K562 (cell line): ENCODE measurements around the gene ZNF335. TPM values are rescaled to one million over a fixed set of nuclear protein-coding genes. Genes with fewer than 3 reads are reported as not detected.

Experiments used
- ADNP ChIP-seq: fragments of 200-800 bp; sonication (Bioruptor generic); IDR thresholded peaks from 2 replicates; pipeline ENCODE4 v1.6.1; 2016; ENCODE audit warnings: missing genetic modification characterization, missing compliant biosample characterization
- ARID2 ChIP-seq: fragments of 450-650 bp; IDR thresholded peaks from 2 replicates; pipeline ENCODE4 v1.6.1; 2017; ENCODE audit warnings: antibody characterized with exemption, mild to moderate bottlenecking
- ARNT ChIP-seq, 2 experiments: fragments of 450-650 bp; IDR thresholded peaks; 2 replicates each; pipeline ENCODE4 v1.6.1; 2016; ENCODE audit warnings: mild to moderate bottlenecking in 1 of 2
- BRD9 ChIP-seq: fragments of 450-650 bp; IDR thresholded peaks from 2 replicates; pipeline ENCODE4 v1.6.1; 2018; ENCODE audit warnings: low read depth; ENCODE audit not compliant: partially characterized antibody
- DLX4 ChIP-seq: fragments of 250-450 bp; sonication (Bioruptor Pico); IDR thresholded peaks from 2 replicates; pipeline ENCODE4 v1.6.1; 2021; ENCODE audit warnings: mild to moderate bottlenecking
- EHMT2 ChIP-seq: fragments of 450-650 bp; IDR thresholded peaks from 2 replicates; pipeline ENCODE4 v1.6.1; 2018; ENCODE audit warnings: antibody characterized with exemption
- HDGF ChIP-seq: fragments of 450-650 bp; IDR thresholded peaks from 2 replicates; pipeline ENCODE4 v1.6.1; 2016
- HES1 ChIP-seq: fragments of 450-650 bp; IDR thresholded peaks from 2 replicates; pipeline ENCODE4 v1.6.1; 2016; ENCODE audit warnings: low read depth, mild to moderate bottlenecking, moderate library complexity
- HMGXB4 ChIP-seq: sonication (generic); formaldehyde crosslinking; IDR thresholded peaks from 2 replicates; pipeline ENCODE4 v1.8.1; 2023; ENCODE audit warnings: mild to moderate bottlenecking, missing genetic modification reagents
- HNRNPLL ChIP-seq: fragments of 200-400 bp; formaldehyde crosslinking; IDR thresholded peaks from 2 replicates; pipeline ENCODE4 v1.6.1; 2017; ENCODE audit warnings: low read length, low read depth, mild to moderate bottlenecking; ENCODE audit not compliant: poor library complexity, severe bottlenecking
- KAT7 ChIP-seq: sonication (generic); formaldehyde crosslinking; IDR thresholded peaks from 2 replicates; pipeline ENCODE4 v1.8.0; 2022; ENCODE audit warnings: missing genetic modification reagents, mild to moderate bottlenecking, borderline replicate concordance
- LARP7 ChIP-seq: fragments of 450-650 bp; IDR thresholded peaks from 2 replicates; pipeline ENCODE4 v1.6.1; 2016
- MAFF ChIP-seq: IDR thresholded peaks from 2 replicates; pipeline ENCODE4 v1.6.1; 2012; ENCODE audit warnings: low read length, improper control_type of control experiment
- MCM5 ChIP-seq: fragments of 450-650 bp; IDR thresholded peaks from 2 replicates; pipeline ENCODE4 v1.6.1; 2016; ENCODE audit warnings: low read depth
- NCOR1 ChIP-seq: fragments of 450-650 bp; IDR thresholded peaks from 2 replicates; pipeline ENCODE4 v1.6.1; 2016; ENCODE audit warnings: mild to moderate bottlenecking, moderate library complexity
- NFRKB ChIP-seq: fragments of 450-650 bp; IDR thresholded peaks from 2 replicates; pipeline ENCODE4 v1.6.1; 2016; ENCODE audit warnings: low read depth
- NR2C1 ChIP-seq, 2 experiments: fragments of 450-650 bp; IDR thresholded peaks; 2 replicates each; pipeline ENCODE4 v1.6.1; 2017; ENCODE audit warnings: mild to moderate bottlenecking in 2 of 2, antibody characterized with exemption in 1 of 2, inconsistent platforms in 1 of 2, missing compliant biosample characterization in 1 of 2, missing genetic modification characterization in 1 of 2
- PTTG1 ChIP-seq: fragments of 450-650 bp; IDR thresholded peaks from 2 replicates; pipeline ENCODE4 v1.6.1; 2016; ENCODE audit warnings: low read depth, mild to moderate bottlenecking, missing genetic modification characterization, missing compliant biosample characterization
- PURB ChIP-seq: sonication (generic); formaldehyde crosslinking; IDR thresholded peaks from 2 replicates; pipeline ENCODE4 v1.9.0; 2021; ENCODE audit warnings: low read depth, mild to moderate bottlenecking, missing genetic modification reagents
- RBBP5 ChIP-seq: fragments of 200-600 bp; sonication (generic); IDR thresholded peaks from 2 replicates; pipeline ENCODE4 v1.6.1; 2012; ENCODE audit warnings: borderline replicate concordance, mild to moderate bottlenecking, low read length, control low read depth, inconsistent platforms; ENCODE audit not compliant: insufficient read depth, poor library complexity, severe bottlenecking
- SMARCA5 ChIP-seq: fragments of 450-650 bp; IDR thresholded peaks from 2 replicates; pipeline ENCODE4 v1.6.1; 2016
- TAL1 ChIP-seq: fragments of 450-650 bp; IDR thresholded peaks from 2 replicates; pipeline ENCODE4 v1.6.1; 2016; ENCODE audit warnings: mild to moderate bottlenecking
- TCFL5 ChIP-seq: fragments of 250-450 bp; sonication (Bioruptor Pico); conservative IDR thresholded peaks from 2 replicates; pipeline ENCODE4 v1.6.1; 2021; ENCODE audit warnings: mild to moderate bottlenecking, moderate library complexity, matching md5 sums
- ZNF232 ChIP-seq: sonication (generic); formaldehyde crosslinking; IDR thresholded peaks from 2 replicates; pipeline ENCODE4 v1.8.0; 2022; ENCODE audit warnings: mild to moderate bottlenecking, missing genetic modification reagents
- ZNF253 ChIP-seq: fragments of 250-450 bp; sonication (Bioruptor Pico); conservative IDR thresholded peaks from 2 replicates; pipeline ENCODE4 v1.6.1; 2021; ENCODE audit warnings: mild to moderate bottlenecking
- ZNF277 ChIP-seq: fragments of 250-450 bp; sonication (Bioruptor Pico); IDR thresholded peaks from 2 replicates; pipeline ENCODE4 v1.8.0; 2022; ENCODE audit warnings: inconsistent platforms, mild to moderate bottlenecking, moderate library complexity, borderline replicate concordance
- polyA plus RNA-seq, 8 experiments: library from polyadenylated mRNA; depleted of rRNA in 4 of 8; stranded (reverse) in 5 of 8; unstranded in 3 of 8; fragments of >200 nt; fragmentation: Nextera tagmentation in 2 of 8; fragmentation: Illumina TruSeq in 1 of 8; extraction: Ambion mirVana in 2 of 8; extraction: Trizol in 1 of 8; gene quantifications; 2 replicates each; pipeline versions ENCODE4 v1.2.1 to v1.2.3, GENCODE V29; 2011 to 2014; ENCODE audit warnings: inconsistent platforms in 1 of 8, missing spikeins in 1 of 8
- total RNA-seq, 7 experiments: library from RNA; depleted of rRNA in 6 of 7; stranded (reverse); fragments of >200 nt in 6 of 7; fragmentation: Illumina TruSeq in 2 of 7; extraction: Trizol in 2 of 7; gene quantifications; 2 replicates each; pipeline versions ENCODE4 v1.2.1 to v1.2.3, GENCODE V29; 2011 to 2021; ENCODE audit warnings: low replicate concordance in 1 of 7

ZNF335 gene
- total and polyA plus RNA-seq, 9 of the 15 experiments (the other 6 are each of a cell fraction or from before 2014, with no cell fraction given) = 0.39 to 16.0 (median 7.6) TPM

- TF ChIP-seq PURB (CRISPR knock-in tag) (no peak), TCFL5 (CRISPR knock-in tag) (no peak), HMGXB4 (no peak), TAL1 (no peak), NFRKB (peak; percentile 67; the same call in 1 of the 2 replicates), PTTG1 (tag) (0 out of 2 replicates have a peak, but pooled peaks have one; percentile 43), ZNF277 (CRISPR knock-in tag) (no peak), DLX4 (CRISPR knock-in tag) (no peak), HDGF (no peak), BRD9 (peak; percentile 46), RBBP5 (no peak), ADNP (0 out of 2 replicates have a peak, but pooled peaks have one; percentile 29), HNRNPLL (peak; percentile 27), LARP7 (0 out of 2 replicates have a peak, but pooled peaks have one; percentile 10), NCOR1 (no peak), EHMT2 (0 out of 2 replicates have a peak, but pooled peaks have one; percentile 26), ARID2 (no peak; the same call in 1 of the 2 replicates), NR2C1 (IDR thresholded peaks at IDR 0.05) (peak; percentile 73), NR2C1 (tag; IDR thresholded peaks at IDR 0.05) (peak; percentile 80), ZNF253 (CRISPR knock-in tag) (no peak), HES1 (no peak), MCM5 (no peak), MAFF (no peak), SMARCA5 (peak; percentile 52; the same call in 1 of the 2 replicates), ZNF232 (CRISPR knock-in tag) (no peak), KAT7 (CRISPR knock-in tag) (peak; percentile 43; the same call in 1 of the 2 replicates), ARNT (IDR thresholded peaks at IDR 0.05) (no peak)
These were observed 62.0 kb downstream of the ZNF335 start (continued) for GRCh38 chr20:45909817-45910669.
